Stimulated activated CD8-positive, alpha-beta memory T cell treated with anti-CD3 and anti-CD28 coated beads, Interleukin-12 subunit alpha, Interleukin-12 subunit beta, amount 100 ng/mL, for 24 hours (primary cell): Measurements from ENCODE around the gene ADRA1B.
"Not testable (repeated sequence)": the region's sequence is repeated elsewhere in the genome, so short reads cannot be mapped to it uniquely, and the experiment has no call there.

Experiments
- DNase-seq: peaks from one replicate; pipeline ENCODE4 v3.0.0-alpha.2; 2020; ENCODE audit errors: extremely low read depth

ADRA1B gene

DNA sequence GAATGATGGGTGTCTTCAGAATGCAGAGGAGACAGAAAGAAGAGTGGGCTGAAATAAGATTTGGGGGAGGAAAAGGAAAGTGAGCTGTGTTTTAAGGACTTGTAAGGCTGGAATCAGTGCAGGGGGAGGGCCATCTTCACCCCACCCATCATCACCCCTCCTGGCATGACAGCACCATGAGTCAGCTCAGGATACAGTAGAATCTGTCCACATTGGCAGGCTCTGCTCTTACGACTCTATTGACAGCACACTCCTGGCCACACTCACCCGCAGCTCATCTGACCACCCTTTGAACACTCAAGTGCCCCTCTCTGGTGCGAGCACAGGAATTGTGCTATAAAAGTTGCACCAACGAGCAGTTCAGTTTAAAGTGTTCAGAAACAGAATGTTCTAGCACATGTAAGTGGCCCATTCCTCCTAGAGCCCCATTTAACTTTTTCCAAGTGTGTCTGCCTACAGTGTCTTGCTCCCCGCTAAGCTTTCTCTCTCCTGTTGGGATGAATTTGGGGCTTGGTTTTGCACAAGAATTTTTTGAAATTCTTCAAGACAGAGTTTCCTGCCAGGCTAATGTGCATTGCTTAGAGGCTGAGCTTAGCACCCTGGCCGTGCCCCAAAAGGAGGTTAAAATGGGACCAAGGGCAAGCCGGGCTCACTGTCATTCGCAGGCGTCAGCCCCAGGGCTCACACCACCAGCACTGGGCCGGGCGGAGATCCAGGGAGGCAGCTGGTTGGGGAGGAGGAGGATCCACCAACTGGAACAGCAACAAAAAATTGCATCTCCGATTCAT, 12.0 kb downstream of the ADRA1B start:
- DNase-seq: no peak

DNA sequence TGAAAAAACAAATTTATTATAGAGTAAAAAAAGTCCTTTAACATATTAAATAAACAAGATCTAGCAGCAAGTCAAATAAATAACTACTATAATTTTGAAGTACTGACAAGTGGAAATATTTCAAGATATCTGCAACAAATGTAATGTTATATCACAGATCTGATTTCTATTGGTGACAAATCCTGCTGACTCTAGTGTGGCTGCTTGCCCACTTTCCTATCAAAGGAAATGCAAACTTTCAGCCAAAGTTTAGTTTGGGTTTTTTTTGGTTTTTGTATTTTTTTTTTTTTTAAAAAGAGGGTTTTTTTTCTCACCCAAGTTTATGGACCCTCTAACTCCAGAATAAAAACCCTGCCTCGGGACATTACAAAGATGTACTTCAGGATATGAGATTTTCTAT, 12.9 kb downstream of the ADRA1B start:
- no peak for DNase-seq

DNA sequence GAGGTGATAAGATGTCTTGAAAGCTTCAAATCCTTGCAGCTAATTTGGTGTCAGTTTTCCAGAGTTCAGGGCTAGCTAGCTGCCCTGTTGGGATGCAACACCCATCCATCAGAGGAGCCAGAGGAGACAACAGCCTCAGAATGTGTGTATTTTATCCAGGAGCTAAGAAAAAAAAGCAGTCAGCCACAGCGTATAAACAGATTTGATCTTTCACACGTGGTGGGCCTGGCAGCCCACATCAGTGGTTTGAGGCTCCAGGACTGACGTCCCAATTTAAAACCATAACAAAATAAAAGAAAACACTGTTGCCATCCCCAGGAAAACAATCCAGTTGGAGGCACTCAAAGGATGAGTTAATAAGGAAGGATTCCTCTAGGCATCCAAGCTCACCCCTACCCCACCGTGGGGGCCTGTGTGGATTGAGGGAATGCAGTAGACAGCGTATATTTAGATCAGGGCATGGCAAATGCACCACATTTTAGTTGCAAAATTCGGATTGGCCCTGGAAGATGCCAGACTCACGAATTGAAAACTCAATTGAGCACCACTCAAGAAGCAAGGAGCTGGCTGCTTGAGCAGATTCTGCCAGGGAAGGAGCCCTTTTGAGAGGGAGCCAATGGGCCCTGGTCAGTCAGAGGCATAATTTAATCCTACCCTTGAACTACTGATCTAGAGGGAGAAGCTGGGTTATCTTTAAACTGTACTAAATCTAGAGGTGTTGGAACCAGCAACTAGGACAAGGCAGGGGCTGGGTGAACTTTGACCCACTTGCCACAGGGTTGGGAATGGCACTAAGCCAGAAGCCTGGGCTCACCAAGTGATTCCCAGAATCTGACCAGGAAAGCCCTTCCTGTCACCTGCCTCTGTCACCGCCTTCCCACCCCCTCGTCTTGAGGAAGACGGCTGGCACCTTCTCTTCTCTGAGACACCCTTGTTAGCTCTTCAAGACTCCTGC, 17.5 kb downstream of the ADRA1B start:
- no peak for DNase-seq

DNA sequence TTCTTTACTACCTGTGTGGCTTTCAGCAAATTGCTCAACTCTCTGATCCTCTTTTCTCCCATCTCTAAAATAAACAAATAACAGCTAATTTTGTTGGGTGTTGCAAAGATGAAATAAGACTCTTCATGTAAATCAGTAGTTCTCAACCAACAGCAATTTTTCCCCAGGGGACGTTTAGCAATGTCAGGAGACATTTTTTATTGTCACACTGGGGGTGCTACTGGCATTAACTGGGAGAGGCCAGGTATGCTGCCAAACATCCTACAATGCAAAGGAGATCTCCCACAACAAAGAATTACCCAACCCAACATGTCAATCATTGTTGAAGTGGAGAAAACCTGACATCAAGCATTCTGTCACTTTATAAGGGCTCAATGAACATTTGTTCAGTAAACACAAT, 19.7 kb downstream of the ADRA1B start:
- DNase-seq: no peak

DNA sequence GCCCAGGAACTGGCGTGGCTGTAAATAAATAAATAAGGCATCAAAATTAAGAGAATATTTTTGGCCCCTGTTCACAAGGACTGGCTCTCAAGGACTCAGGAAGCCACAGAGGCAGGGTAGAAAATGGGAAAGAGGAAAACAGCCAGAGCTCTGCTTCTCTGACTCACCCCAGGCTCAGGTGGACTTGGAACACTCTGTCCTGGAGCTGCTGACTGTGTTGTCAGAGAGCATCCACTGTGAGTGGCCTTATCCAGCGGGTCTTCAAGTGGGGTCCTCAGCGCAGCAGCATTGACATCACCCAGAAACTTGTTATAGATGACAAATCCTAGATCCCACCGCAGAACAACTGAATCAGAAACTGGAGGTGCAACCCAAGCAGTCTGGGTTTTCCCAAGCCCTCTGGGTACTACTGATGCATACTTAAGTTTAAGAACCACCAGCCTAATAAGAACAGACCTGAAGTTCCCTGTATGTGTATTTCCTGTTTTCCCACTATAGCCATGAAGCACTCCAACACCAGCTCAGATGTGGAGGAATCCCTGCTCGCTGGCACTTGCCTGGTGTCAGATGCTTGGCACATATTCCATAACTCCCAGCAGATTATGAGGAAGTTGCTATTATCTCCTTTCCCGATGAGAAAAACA, 20.5 kb downstream of the ADRA1B start:
- DNase-seq: no peak

DNA sequence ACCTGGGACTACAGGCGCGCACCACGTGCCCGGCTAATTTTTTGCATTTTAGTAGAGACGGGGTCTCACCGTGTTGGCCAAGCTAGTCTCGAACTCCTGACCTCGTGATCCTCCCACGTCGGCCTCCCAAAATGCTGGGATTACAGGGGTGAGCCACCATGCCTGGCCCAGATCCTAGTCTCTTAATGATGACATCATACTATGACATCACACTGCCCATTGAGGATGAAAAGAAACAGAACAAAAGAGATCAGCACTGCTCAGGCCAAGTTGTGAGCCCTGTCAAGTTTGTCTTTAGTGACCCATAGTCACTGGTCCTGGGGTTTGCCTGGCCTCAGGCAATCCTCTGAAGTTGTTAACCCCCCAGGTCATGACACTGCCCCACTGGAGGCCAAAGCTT, 21.3 kb downstream of the ADRA1B start:
- no peak for DNase-seq

DNA sequence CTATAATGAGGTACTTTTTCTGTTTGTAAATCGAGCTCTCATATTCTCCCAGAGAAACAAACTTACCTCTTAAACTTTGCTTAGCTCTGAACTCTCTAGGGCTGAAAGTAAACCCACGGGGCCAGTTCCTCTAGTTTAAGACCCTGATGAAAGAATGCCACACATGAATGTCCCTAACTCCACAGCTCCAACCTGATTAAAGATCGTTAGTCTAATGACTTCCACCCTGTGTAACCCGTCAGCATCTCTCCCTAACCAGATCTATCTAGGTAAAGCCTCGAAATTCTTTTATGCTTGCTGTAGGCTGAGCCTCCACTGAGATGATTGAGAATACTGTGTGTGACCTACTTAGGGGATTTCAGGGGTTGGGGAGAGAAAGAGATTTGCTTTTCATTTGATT, 27.0 kb downstream of the ADRA1B start:
- DNase-seq: no peak

DNA sequence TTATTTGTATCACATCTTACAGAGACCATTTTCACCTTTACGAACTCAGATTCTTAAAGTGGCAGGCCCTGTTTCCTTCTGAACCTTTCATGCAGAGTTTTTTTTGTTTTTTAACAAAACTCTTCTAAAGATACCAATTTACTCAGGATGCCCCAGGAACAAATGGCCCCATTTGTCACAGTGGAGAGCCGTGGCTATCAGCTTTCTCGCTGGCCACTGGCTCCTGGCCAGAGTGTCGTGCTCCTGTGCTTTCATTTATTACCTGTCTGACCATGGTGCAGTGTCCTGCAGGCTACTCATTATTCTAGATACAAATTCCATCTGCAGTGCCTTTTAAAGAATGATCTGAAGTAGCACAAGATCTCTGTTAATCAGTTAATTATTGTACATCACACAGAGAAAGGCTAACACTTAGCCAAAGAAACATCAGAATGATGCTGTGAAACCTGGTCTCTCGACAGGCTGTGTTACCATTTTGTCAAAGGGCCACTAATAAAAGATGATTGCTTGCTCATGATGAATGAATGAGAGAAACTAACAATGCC, 27.8 kb downstream of the ADRA1B start:
- no peak for DNase-seq

DNA sequence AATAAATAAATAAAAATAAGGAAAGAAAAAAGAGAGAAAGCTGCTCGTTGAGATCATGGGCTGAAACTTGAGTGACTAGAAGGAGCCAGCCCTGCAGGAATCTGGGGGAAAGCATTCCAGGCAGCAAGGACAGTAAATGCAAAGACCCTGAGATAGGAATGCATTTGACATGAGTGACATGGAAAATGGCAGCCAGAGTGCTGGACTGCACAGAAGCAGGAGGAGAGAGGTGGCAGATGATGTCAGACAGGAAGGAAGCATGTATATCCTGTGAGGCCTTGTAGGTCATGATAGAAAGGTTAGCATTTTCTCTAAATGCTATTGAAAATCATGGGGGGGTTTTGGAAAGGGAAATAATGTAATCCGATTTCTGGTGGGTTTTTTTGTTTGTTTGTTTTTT, 29.1 kb downstream of the ADRA1B start:
- DNase-seq: no peak

DNA sequence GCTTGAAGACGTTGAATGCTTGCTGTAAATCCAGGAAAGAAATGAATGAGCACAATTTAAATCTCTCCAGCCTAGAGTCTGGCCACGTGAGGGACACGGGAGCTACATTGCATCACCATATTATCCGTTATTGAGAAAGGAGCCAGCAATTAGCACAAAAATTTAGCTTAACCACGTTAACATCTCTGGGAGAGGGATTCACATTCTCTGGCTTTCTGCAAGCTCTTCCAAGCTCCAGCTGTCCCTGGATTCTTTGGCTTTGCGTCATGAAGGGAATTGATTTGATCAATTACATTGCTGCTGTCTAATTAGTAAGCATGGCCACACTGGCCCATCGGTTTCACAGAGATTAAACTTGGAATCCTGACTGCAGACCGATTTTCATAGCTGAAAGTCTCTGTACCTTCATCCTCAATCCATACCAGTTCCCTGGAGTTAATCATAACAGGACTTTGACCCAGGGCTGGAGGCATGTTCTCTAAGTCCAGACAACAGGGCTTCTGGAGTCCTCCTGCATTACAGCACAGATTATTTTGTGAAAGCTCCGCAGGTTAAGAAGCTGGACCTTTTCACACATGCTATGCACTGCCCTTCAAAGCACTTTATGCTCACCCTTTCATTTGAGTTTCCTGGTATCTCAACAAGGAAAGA, 31.6 kb downstream of the ADRA1B start:
- no peak for DNase-seq

DNA sequence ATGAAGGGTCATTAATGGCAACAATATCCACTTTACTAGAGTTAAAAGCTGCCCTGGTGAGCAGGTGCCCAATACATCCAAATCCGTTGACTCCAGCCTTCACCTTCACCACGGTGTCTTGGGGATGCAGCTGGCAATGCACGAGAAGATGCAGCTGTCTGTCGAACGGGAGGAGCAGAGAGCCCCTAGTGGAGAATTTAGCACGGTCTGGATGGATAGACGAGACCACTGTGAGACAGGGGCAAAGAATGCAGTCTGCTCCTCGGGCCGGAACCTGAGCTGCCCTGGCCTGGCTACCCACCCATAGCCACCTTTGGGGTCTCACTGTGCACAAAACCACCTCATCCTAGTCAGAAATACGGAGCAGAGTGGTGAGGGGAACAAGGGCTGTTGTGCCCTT, 35.1 kb downstream of the ADRA1B start:
- no peak for DNase-seq

DNA sequence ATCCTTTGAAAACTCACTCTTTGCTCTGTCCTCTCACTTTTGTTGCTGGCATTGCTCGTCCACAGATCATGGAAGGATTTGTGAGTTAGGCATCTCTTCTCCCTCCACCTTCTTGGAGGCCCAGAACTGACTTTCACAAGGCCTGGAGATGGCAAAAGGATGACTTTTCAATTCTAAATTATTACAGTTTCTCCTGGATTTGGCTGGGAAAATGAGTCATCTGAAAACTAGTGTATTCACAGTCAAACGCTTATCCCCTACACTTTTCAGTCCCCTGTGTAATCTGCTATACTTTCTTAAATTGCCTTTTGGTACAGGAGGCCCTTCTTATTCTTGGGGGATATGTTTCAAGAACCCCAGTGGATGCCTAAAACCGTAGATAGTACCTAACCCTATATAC, 35.6 kb downstream of the ADRA1B start:
- DNase-seq: no peak

DNA sequence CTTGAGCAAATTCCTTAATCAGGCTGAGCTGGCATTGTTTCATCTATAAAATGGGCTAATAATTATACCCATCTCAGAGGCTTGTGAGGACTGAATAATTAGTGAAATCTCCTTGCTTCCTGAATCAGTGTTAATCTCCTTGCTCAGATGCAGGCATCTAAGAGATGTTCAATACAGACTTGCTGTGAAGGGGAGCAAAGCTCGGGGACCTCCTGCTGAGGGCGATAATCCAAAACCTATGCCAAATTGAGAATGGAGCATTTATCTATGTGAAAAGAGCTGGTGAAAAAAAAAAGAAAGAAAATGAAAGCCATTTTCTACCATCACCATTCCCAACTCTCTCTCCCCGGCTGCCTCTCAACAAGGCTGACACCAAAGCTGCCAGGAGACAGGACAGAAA, 37.3 kb downstream of the ADRA1B start:
- DNase-seq: no peak

DNA sequence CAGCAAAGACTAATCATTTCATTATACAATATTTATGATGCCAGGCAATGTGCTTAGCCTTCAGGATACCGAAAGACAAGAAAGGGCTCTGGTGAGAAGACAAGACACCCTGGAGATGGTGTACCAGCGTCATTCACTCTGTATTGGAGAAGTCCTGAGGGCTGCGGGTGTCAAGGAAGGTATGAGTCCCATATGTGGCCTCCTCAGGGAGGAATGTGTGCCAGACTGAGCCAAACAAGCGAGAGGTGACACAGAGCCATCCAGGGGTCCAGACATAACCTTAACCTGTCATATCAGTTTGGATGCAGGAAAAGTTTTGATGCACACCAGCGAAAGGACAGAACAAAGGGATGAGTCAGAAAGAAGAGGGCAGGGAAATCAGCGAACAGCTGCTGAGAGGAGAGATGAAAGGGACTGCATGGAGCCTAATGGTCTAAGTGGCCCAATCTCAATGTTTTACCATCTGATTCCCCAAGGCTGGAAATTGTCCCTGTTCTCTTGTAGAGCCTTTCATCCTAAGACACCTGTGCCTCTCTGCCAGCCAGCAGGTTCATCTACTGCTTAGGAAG, 38.9 kb downstream of the ADRA1B start:
- no peak for DNase-seq

DNA sequence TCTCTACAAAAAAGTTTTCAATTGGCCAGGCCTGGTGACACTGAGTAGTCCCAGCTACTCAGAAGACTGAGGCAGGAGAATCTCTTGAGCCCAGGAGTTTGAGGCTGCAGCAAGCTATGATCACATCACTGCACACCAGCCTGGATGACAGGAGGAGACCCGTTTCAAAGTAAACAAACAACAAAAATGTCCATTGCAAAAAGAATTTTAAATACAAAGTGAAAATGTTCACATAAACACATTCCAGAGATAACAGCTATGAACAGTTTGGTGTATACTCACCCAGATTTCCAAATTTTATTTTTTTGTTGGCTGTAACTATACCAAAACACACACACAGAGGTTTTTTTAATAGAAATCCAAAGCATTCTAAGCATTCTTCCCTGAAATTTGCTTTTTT, 39.8 kb downstream of the ADRA1B start:
- DNase-seq: no peak

DNA sequence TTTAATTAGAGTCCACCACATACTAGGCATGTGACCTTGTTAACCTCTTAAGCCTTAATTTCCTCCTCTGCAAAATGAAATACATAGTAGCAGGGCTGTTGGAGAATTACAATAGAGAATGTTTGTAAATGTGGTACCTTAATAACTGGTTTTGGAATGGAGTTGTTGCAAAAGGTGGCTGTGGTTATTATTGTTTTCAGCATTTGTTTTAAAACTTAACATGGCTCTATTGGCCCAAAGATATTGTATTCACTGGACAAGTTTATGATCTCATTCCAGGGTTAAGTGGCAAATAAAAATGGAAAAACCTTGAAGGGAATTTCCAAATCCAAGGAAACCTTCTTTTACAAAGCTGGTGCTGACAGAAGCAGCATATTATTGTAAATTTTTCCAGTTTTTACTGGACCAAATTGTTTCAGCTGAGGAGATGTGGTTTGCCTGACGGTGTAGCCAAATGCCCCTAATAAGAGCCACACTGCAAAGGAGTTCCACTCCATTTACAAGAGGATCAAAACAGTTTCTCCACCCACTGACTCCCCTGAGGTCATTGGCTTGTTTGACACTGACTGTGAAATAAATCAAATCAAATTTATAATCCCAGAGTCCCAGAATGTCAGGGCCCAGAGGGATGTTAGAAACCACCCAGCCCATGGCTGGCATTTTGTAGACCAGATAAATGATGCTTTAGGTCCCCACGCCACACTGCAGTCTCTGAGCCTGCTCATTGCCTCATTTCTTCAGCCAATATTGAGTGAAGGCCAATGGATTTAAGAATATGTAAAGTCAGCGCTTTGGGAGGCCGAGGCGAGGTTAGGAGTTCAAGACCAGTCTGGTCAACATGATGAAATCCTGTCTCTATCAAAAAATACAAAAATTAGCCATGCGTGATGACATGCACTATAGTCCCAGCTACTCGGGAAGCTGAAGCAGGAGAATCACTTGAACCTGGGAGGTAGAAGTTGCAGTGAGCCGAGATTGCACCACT, 45.2 kb downstream of the ADRA1B start:
- DNase-seq: no peak

DNA sequence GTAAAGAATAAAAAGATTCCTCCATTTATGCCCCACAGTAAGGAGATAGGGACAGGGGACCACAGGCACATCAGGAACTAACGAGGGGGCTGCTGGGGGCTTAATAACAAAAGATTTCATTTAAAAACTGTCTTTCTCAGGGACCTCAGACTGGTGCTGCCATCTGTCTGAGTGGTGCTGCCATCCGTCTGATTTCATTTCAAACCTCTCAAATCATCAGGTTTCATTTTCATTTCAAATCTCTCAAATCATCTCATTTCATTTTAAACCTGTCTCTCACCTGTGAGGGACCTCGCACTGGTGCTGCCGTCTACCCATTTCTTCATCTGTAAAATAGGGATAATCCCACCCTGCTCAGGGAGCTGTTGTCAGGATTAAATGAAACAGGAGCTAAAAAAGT, 45.9 kb downstream of the ADRA1B start:
- DNase-seq: no peak

DNA sequence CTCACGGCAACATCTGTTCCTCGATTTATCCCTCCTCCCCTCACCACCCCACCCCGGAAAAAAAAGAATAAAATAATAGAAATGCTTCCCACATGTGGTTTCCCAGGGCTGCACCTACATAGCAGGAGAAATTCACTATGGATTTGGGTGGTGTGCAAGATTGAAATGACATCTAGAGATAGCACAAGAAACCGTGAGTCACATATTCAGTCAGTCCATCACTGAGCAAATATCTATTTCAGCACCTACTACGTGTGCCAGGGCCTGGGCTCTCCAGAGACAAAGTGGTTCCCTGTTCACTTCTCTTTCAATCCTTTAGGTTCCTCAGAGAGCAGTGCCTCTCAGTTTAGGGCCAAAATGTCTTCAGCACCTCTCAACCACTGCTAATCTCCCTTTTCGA, 47.7 kb downstream of the ADRA1B start:
- DNase-seq: no peak

DNA sequence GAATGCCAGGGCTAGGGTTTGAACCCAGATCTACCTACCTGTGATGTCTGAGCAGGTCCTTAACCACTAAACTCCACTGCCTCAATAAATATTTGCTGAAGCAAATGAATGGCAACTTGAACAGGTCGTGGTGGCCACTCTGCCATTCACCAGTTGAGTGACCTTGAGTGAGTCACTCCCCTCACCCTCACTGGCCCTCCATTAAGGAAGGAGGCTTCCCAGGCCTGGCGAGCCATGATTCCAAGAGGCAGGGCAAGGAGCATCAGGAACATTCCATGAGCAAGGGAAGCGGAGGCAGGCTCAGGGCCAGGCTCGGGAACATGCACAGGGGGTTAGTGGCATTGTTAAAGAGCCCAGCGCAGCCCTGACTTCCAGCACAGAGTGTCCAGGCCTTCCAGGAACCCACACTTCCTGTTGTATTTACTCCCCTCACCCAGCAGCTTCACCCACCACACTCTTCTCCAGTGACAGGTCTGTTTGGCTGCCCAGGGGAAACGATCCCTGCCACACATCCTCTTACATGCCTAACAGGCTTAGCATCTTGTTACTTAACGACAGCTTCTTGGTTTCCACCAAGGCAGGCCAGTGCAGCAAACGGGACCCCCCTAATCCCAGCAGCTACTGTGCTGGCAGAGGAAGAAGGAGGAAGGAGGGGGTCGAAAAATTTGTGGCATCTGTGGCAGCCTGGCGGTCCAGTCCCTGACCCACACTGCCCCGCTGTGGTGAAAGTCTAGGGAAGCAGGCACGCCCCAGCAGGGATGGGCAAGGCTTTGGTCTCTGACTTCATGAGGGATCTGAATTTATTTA, 49.0 kb downstream of the ADRA1B start:
- no peak for DNase-seq

DNA sequence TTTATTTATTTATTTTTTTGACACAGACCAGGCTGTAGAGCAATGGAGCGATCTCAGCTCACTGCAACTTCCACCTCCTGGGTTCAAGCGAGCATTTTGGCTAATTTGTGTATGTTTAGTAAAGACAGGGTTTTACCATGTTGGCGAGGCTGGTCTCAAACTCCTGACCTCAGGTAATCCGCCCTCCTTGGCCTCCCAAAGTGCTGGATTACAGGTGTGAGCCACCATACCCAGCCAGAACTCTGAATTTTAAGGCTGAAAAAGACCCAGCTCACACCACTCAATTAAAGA, 49.5 kb downstream of the ADRA1B start:
- DNase-seq: not testable (repeated sequence)
